Cardiac septum (tissue), 1 donor: ENCODE measurements around the gene ZNF396. TPM values are rescaled to one million over a fixed set of nuclear protein-coding genes. Genes with fewer than 3 reads are reported as not detected.

Experiments used
- DNase-seq: peaks from one replicate; pipeline ENCODE4 v3.0.0-alpha.2; 2020; ENCODE audit warnings: low spot score
- intact Hi-C: fragments of 100-400 bp; cut with DNase I; formaldehyde crosslinking; loops from one replicate; pipeline ENCODE4 v1.14.0; 2022
- total RNA-seq: library from RNA; stranded (reverse); fragmentation: NEBNext Ultra II Directional; extraction: Animal tissue kit (Norgen Biotek cat#: 25700); gene quantifications from one replicate; pipeline ENCODE4 v1.2.1, GENCODE V29; 2021
- donor health status: DM: no; HTN: no; CAD: no.

Gene ZNF396
- total RNA-seq, 1 donor from 2014 or later: 1.0 TPM

- intact Hi-C loops: no loop called here
These were observed 10.0 kb upstream of the ZNF396 start for GRCh38 chr18:35387152-35387571.

GRCh38 chr18:35386600-35387100 lies 9.5 kb upstream of the ZNF396 start:
- intact Hi-C loops: no loop called here
- no peak for DNase-seq

More at GRCh38 chr18:35387152-35387571, 10.0 kb upstream of the ZNF396 start:
- DNase-seq: no peak

GRCh38 chr18:35383136-35383535 lies 6.0 kb upstream of the ZNF396 start:
- no peak for DNase-seq
- intact Hi-C loops: no loop called here

GRCh38 chr18:35379421-35379820 lies 2.3 kb upstream of the ZNF396 start:
- intact Hi-C loops: no loop called here
- no peak for DNase-seq

GRCh38 chr18:35378574-35378896 lies 1.4 kb upstream of the ZNF396 start:
- no peak for DNase-seq
- intact Hi-C loops: no loop called here

- intact Hi-C loops: no loop called here
- no peak for DNase-seq
These were observed 887 bp upstream of the ZNF396 start for GRCh38 chr18:35377875-35378573.

- DNase-seq: no peak
- intact Hi-C loops: no loop called here
These were observed 770 bp downstream of the ZNF396 start for GRCh38 chr18:35376393-35376741.

- intact Hi-C loops: no loop called here
These were observed 2.4 kb downstream of the ZNF396 start for GRCh38 chr18:35374708-35375107.

GRCh38 chr18:35371412-35372195 lies 5.5 kb downstream of the ZNF396 start:
- DNase-seq: no peak
- intact Hi-C loops: no loop called here

More at GRCh38 chr18:35374708-35375107, 2.4 kb downstream of the ZNF396 start:
- no peak for DNase-seq

- intact Hi-C loops: no loop called here
- DNase-seq: no peak
These were observed 8.0 kb downstream of the ZNF396 start for GRCh38 chr18:35369126-35369525.

- no peak for DNase-seq
- intact Hi-C loops: no loop called here
These were observed 8.5 kb downstream of the ZNF396 start for GRCh38 chr18:35368595-35368994.

- intact Hi-C loops: no loop called here
These were observed 14.6 kb downstream of the ZNF396 start for GRCh38 chr18:35362531-35362930.

GRCh38 chr18:35361570-35362321 lies 15.4 kb downstream of the ZNF396 start:
- DNase-seq: no peak
- intact Hi-C loops: no loop called here

More at GRCh38 chr18:35362531-35362930, 14.6 kb downstream of the ZNF396 start:
- no peak for DNase-seq

- DNase-seq: peak; percentile 80
- intact Hi-C loops: loop anchor here (10.0 kb wide), 1 partner anchor 330 kb away; no protein-coding TSS in a partner anchor
These were observed 22.0 kb downstream of the ZNF396 start for GRCh38 chr18:35355140-35355618.

- no peak for DNase-seq
- intact Hi-C loops: loop anchor here (5.0 to 10.0 kb wide), 2 partner anchors 120 to 328 kb away; no protein-coding TSS in a partner anchor
These were observed 24.4 kb downstream of the ZNF396 start for GRCh38 chr18:35352778-35353177.

- intact Hi-C loops: loop anchor here (5.0 to 10.0 kb wide), 2 partner anchors 120 to 327 kb away; no protein-coding TSS in a partner anchor
- no peak for DNase-seq
These were observed 24.9 kb downstream of the ZNF396 start for GRCh38 chr18:35352283-35352682.

- intact Hi-C loops: no loop called here
- no peak for DNase-seq
These were observed 29.1 kb downstream of the ZNF396 start for GRCh38 chr18:35348001-35348400.

- DNase-seq: no peak
- intact Hi-C loops: loop anchor here (2.0 kb wide), 1 partner anchor 79 kb away; no protein-coding TSS in a partner anchor
These were observed 31.2 kb downstream of the ZNF396 start for GRCh38 chr18:35345950-35346349.

GRCh38 chr18:35345460-35345921 lies 31.6 kb downstream of the ZNF396 start:
- DNase-seq: no peak
- intact Hi-C loops: loop anchor here (2.0 kb wide), 1 partner anchor 79 kb away; no protein-coding TSS in a partner anchor
